GM12892 (cell line): Measurements from ENCODE around the gene HUNK.
A peak's percentile ranks its signal among the peaks of the same experiment; 100 is the strongest.
"Not testable (repeated sequence)": the region's sequence is repeated elsewhere in the genome, so short reads cannot be mapped to it uniquely, and the experiment has no call there.

Source experiments
- DNase-seq: peaks from one replicate; pipeline ENCODE4 v3.0.0; 2011; ENCODE audit not compliant: insufficient read length
- FAIRE-seq: peaks from 2 replicates; lab custom pipeline; 2011; peaks lifted over from hg19 to GRCh38; lab: Jason Lieb, UNC
- POLR2A ChIP-seq: IDR thresholded peaks from 2 replicates; pipeline ENCODE4 v1.6.1; 2011; ENCODE audit warnings: low read depth, low read length, control low read depth
- POLR2AphosphoS5 ChIP-seq: IDR thresholded peaks from 2 replicates; pipeline ENCODE4 v1.6.1; 2011; ENCODE audit warnings: low read depth, low read length, control low read depth
- TAF1 ChIP-seq: IDR thresholded peaks from 2 replicates; pipeline ENCODE4 v1.6.1; 2011; ENCODE audit warnings: low read depth, mild to moderate bottlenecking, control low read depth, low read length, borderline replicate concordance

Gene HUNK

GRCh38 chr21:31848326-31848985, 24.4 kb upstream of the HUNK start:
- TF ChIP-seq TAF1 (no peak), POLR2A (no peak), POLR2AphosphoS5 (no peak)
- FAIRE-seq, result no peak
- DNase-seq, result no peak

GRCh38 chr21:31850886-31851285, 21.9 kb upstream of the HUNK start:
- DNase-seq, result no peak
- no peak for TF ChIP-seq TAF1
- no peak for TF ChIP-seq POLR2A
- TF ChIP-seq POLR2AphosphoS5, result no peak
- no peak for FAIRE-seq

GRCh38 chr21:31855180-31855579, 17.6 kb upstream of the HUNK start:
- no peak for FAIRE-seq

GRCh38 chr21:31857096-31857495, 15.7 kb upstream of the HUNK start:
- no peak for FAIRE-seq
- TF ChIP-seq POLR2A (no peak), TAF1 (no peak), POLR2AphosphoS5 (no peak)
- no peak for DNase-seq

More at GRCh38 chr21:31855180-31855579, 17.6 kb upstream of the HUNK start:
- DNase-seq, result no peak
- TF ChIP-seq TAF1, result no peak

GRCh38 chr21:31857631-31858030, 15.2 kb upstream of the HUNK start:
- not testable (repeated sequence) for FAIRE-seq, DNase-seq

- no peak for FAIRE-seq
- no peak for DNase-seq
- TF ChIP-seq POLR2AphosphoS5 (no peak), TAF1 (no peak), POLR2A (no peak)
Measured at GRCh38 chr21:31860851-31861250, 12.0 kb upstream of the HUNK start.

GRCh38 chr21:31862078-31862477, 10.7 kb upstream of the HUNK start:
- TF ChIP-seq POLR2AphosphoS5 (no peak), TAF1 (no peak), POLR2A (no peak)
- DNase-seq (no peak), FAIRE-seq (no peak)

- no peak for DNase-seq
- no peak for TF ChIP-seq POLR2AphosphoS5
- no peak for TF ChIP-seq POLR2A
- TF ChIP-seq TAF1, result no peak
- no peak for FAIRE-seq
Measured at GRCh38 chr21:31865429-31865970, 7.3 kb upstream of the HUNK start.

GRCh38 chr21:31866077-31866511, 6.7 kb upstream of the HUNK start:
- DNase-seq, result peak; percentile 52
- no peak for FAIRE-seq
- TF ChIP-seq POLR2AphosphoS5 (no peak), POLR2A (no peak), TAF1 (no peak)

GRCh38 chr21:31869750-31870149, 3.1 kb upstream of the HUNK start:
- TF ChIP-seq POLR2AphosphoS5 (no peak), POLR2A (no peak)
- FAIRE-seq (no peak), DNase-seq (no peak)

- FAIRE-seq (no peak), DNase-seq (no peak)
- no peak for TF ChIP-seq TAF1
- no peak for TF ChIP-seq POLR2A
- no peak for TF ChIP-seq POLR2AphosphoS5
Measured at GRCh38 chr21:31870472-31871193, 2.2 kb upstream of the HUNK start.

GRCh38 chr21:31871371-31871770, 1.4 kb upstream of the HUNK start:
- DNase-seq, FAIRE-seq: not testable (repeated sequence)
